ENCODE measurements around the gene CSNK2A1.
"Not testable (repeated sequence)": the region's sequence is repeated elsewhere in the genome, so short reads cannot be mapped to it uniquely, and the experiment has no call there.

Gene CSNK2A1

DNA sequence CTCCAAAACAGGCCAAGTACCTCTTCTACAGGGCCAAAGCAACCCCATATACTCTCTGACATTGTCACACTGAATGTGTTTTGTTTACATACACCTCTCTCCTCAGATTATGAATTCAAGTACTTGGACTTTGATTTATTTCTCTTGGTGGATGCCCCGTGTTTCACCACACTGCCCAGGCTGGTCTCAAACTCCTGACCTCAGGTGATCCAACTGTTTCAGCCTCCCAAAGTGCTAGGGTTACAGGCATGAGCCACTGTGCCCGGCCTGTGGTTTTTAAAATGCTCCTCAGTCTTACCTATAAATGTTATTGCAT, 16.1 kb downstream of the CSNK2A1 start:
- no peak overlapping the region for H3K4me3 ChIP-seq (ENCODE audit: low read depth, low read length)
- TF ChIP-seq, protein P1, sequence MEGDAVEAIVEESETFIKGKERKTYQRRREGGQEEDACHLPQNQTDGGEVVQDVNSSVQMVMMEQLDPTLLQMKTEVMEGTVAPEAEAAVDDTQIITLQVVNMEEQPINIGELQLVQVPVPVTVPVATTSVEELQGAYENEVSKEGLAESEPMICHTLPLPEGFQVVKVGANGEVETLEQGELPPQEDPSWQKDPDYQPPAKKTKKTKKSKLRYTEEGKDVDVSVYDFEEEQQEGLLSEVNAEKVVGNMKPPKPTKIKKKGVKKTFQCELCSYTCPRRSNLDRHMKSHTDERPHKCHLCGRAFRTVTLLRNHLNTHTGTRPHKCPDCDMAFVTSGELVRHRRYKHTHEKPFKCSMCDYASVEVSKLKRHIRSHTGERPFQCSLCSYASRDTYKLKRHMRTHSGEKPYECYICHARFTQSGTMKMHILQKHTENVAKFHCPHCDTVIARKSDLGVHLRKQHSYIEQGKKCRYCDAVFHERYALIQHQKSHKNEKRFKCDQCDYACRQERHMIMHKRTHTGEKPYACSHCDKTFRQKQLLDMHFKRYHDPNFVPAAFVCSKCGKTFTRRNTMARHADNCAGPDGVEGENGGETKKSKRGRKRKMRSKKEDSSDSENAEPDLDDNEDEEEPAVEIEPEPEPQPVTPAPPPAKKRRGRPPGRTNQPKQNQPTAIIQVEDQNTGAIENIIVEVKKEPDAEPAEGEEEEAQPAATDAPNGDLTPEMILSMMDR (IDR thresholded peaks at IDR 0.05; ENCODE audit: insufficient read depth, low read depth, low read length, missing control alignments) = no peak
- DNase-seq (ENCODE audit: low read depth) = no peak

DNA sequence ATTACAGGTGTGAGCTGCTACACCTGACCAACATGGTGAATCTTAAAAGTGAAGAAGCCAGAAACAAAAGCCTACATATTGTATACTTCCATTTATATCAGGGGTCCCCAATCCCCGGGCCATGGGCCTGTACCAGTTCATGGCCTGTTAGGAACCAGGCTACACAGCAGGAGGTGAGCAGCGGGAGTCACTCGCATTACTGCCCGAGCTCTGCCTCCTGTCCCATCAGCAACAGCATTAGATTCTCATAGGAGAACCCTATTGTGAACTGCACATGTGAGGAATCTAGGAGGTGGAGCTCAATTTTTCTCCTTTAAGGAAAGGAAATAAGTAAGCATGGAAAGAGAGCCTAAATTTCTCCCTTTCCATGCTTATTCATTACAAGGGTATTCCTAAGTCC, 21.7 kb downstream of the CSNK2A1 start:
- H3K4me3 ChIP-seq (ENCODE audit: low read depth, low read length) = no peak overlapping the region
- TF ChIP-seq, protein P1 (IDR thresholded peaks at IDR 0.05; ENCODE audit: insufficient read depth, low read depth, low read length, missing control alignments) = no peak
- no peak for DNase-seq (ENCODE audit: low read depth)

DNA sequence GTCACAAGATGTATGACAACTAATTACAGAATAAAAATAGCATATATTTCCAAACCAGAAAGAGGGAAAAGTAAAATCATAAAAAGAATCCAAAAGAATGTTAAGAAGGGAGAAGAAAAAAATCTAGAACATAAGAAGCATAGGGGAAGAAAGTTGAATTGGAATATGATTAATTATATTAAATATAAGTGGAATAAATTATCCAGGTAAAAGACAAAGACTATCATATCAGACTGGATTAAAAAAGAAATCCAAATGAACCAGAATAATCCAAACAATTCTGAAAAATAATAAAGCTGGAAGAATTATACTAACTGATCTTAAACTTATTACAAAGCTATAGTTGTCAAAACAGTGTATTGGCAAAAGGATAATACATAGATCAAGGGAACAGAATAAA, 23.6 kb downstream of the CSNK2A1 start:
- DNase-seq (ENCODE audit: low read depth) = no peak
- TF ChIP-seq, protein P1 (IDR thresholded peaks at IDR 0.05; ENCODE audit: insufficient read depth, low read depth, low read length, missing control alignments) = no peak
- H3K4me3 ChIP-seq (ENCODE audit: low read depth, low read length) = no peak overlapping the region

DNA sequence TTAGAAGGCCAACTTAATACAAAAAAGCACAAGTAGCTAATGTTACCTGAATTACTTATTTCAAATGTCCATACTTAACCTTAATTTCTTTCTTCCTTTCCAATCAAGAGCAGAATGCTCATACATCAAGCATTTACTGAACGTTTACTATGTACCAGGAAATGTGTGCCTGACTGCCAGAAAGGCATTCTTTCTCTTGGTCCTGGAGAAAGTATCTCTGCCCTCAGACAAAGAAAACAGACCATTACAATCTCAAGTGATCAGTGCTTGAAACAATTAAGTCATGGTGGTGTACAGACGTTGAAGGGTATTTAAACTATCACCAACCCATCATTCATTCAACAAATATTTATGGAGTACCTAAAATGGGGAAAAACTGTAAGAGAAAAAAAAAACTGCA, 26.4 kb downstream of the CSNK2A1 start:
- H3K4me3 ChIP-seq (ENCODE audit: low read depth, low read length) = no peak overlapping the region
- no peak for DNase-seq (ENCODE audit: low read depth)
- TF ChIP-seq, protein P1 (IDR thresholded peaks at IDR 0.05; ENCODE audit: insufficient read depth, low read depth, low read length, missing control alignments) = no peak

DNA sequence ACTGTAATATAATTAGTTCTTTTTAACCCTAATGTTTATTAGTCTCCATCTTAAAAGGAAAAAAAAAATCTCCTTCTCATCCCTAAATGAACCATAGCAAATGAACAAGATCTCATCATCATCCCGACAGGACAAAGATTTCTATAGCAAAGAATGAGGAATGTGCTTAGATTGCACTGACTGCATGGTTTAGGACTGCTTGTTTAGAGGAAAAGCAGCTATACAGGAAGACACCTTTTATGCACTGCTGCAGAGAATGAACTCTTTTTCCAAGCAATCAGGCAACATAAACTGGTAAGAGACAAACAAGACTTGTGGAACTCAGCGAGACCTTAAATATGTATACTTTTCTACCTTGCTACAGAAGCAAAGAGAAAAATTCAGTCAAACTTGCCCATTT, 26.8 kb downstream of the CSNK2A1 start:
- H3K4me3 ChIP-seq (ENCODE audit: low read depth, low read length) = no peak overlapping the region
- TF ChIP-seq, protein P1 (IDR thresholded peaks at IDR 0.05; ENCODE audit: insufficient read depth, low read depth, low read length, missing control alignments) = no peak
- DNase-seq (ENCODE audit: low read depth) = no peak

DNA sequence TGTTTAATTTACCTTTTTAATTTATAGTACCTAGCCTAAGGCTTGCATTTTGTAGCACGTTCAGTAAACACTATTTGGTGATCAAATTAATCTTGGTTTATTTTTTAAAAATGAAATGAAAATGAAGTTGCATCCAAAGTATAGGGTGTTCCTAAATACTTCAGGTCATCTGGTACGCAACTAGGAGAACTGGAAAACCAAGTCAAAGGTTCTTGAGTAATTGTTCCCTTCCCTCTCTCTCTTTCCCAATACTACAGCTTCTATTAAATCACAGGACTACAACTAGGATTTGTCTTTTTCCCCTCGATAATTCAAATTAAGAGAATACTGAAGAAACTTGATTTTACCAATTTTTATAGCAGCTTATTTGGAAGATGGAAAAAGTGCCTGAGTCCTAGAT, 27.9 kb downstream of the CSNK2A1 start:
- H3K4me3 ChIP-seq (ENCODE audit: low read depth, low read length) = no peak overlapping the region
- no peak for DNase-seq (ENCODE audit: low read depth)
- TF ChIP-seq, protein P1 (IDR thresholded peaks at IDR 0.05; ENCODE audit: insufficient read depth, low read depth, low read length, missing control alignments) = no peak

DNA sequence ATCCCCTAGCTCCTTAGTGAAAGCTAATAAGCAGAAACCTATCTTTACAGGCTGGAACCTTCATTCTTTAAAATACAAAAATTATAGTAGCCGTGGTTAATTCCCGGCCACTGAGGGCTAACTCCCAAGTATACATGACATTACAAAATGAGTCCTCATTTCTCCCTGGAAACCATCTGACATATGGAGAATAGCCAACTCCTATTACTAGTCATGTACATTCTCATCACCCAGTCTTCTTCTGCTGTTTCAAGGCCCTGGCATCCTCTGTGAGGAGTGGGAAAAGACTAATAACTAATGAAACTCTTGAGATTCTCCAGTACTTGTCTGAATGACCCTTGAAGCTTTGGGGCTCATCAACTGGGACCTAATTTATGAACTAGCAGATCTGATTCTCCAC, 30.2 kb downstream of the CSNK2A1 start:
- DNase-seq (ENCODE audit: low read depth) = no peak
- no peak overlapping the region for H3K4me3 ChIP-seq (ENCODE audit: low read depth, low read length)
- TF ChIP-seq, protein P1 (IDR thresholded peaks at IDR 0.05; ENCODE audit: insufficient read depth, low read depth, low read length, missing control alignments) = no peak

DNA sequence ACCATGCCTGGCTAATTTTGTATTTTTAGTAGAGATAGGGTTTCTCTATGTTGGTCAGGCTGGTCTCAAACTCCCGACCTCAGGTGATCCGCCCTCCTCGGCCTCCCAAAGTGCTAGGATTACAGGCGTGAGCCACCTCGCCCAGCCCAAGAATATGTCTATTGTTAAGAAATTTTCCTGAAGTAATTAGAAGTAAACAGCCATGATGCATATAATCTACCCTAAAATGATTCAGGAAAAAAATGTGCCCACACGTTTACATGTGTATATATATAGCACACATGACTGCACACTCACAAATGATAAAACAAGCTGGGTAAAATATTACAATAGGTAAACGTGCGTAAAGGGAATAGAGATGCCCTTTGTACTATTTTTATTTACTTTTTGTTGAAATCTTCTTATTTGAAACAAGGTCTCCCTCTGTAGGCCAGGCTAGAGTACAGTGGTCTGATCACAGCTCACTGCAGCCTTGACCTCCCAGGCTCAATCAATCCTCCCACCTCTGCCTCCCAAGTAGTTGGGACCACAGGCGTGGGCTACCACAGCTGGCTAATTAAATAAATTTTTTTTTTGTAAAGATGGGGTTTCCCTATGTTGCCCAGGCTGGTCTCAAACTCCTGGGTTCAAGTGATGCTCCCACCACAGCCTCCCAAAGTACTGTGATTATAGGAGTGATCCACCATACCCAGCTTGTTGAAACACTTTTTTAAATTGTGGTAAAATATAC, 33.1 kb downstream of the CSNK2A1 start:
- not testable (repeated sequence) for DNase-seq (ENCODE audit: low read depth); H3K4me3 ChIP-seq (ENCODE audit: low read depth, low read length)

DNA sequence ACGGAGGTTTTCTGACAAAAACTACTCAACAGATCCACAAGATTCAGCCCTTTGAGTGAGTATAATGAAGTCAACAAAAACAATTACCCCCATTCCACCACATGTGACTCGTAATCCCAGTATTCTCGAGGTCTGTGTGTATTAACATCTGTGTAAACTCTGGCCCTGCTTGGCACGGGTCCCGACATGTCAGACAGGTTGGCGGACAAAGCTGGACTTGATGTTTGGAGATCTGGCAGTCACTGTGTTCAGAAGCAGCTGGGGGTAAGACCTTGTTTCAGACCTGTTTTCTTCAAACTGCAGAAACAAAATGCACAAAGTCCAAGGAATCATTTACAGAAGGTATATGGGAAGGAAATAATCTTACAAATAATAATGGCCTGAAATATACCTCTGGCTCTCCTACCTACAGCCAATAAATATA, 35.2 kb downstream of the CSNK2A1 start:
- H3K4me3 ChIP-seq (ENCODE audit: low read depth, low read length); DNase-seq (ENCODE audit: low read depth): not testable (repeated sequence)
